Right kidney (tissue), 1 donor: ENCODE results near the gene LINC00237.

Experiments used
- DNase-seq: peaks from one replicate; pipeline ENCODE4 v3.0.0-alpha.2; 2016

LINC00237 gene

GRCh38 chr20:21096321-21097043 lies 9.7 kb downstream of the LINC00237 start:
- no peak for DNase-seq

- DNase-seq: no peak
Observed at GRCh38 chr20:21092806-21093205, 13.4 kb downstream of the LINC00237 start.

DNA sequence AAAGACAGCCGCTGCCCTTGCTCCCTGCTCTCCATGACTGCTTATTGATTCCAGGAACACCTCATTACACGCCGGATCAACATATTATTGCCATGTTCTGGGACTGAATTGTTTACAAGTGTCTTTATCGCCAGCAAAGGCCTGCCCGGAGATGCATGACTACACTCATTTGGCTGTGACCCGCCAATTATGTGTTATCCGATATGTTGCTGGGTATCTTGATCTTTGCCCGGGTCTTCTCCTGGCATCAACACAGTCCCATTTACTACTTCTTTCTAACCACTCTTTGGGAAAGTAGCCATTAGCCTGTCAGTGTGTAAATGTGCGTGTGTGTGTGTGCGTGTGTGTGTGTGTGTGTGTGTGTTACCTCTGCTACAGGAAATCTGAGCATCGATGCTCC lies 15.4 kb downstream of the LINC00237 start:
- peak; percentile 18 for DNase-seq

DNA sequence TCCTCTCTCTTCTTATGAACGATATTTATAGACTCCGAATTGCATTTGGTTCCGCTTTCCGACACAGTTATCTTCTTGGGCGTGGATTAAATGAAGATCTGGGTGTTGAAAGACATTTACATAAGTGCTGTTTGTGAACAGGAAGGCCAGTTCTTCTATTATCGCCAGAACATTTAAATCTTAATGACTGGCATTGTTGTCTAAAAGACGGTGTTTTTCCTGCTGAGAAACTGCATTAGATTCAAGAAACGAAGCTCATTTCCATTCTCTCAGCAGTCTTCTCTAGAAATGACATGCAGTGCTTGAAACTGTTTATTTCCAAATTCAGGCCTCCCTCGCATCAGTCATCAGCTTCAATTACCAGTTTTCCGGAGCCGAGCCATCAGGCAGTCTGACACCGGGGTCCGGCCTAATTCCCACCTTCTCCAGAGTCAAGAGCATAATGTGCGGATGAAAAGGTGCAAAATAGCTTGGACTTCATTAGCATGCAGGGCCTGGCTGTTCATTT lies 16.0 kb downstream of the LINC00237 start:
- no peak for DNase-seq

DNA sequence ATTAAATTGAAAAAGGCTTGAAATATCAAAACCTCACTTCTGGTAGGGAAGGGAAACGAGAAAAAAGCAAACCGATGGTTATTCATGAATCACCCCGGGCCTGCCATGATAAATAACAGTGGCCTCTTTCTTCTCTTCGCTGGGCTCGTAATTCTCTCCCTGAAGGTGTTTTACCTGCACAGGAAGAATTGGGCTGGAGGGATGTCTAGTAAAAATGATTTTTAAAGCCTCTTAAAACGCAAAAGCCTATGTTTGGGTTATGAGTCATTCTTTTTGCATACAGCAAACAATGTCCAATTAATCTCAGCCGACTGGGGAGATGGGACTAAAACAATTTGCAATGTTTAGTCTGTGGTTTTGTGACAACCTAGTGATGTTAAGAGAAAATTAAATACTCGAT lies 16.8 kb downstream of the LINC00237 start:
- no peak for DNase-seq

GRCh38 chr20:21087862-21088540 lies 18.2 kb downstream of the LINC00237 start:
- DNase-seq: no peak

DNA sequence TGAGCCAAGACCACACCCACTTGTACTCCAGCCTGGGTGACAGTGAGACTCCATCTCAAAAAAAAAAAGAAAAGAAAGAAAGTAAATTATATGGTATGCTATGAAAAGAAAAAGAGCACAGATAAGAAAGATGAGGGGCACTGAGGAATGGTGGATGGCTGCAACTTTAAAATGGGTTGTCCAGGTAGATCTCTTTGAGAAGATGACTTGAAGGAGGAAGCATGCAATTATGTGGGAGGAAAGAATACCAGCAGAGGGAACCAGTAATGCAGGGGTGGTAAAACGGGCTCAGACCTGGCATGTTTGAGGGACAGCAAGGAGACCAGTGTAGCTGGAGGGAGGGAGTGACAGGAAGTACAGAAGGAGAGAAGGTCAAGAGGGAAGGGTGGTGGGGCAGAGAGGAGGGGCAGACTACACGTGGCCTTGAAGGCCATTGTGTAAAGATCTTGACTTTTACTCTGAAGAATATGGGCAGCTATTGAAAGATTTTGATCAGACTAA lies 22.3 kb downstream of the LINC00237 start:
- no peak for DNase-seq

- DNase-seq: no peak
Observed at GRCh38 chr20:21082584-21082983, 23.6 kb downstream of the LINC00237 start.

- no peak for DNase-seq
Observed at GRCh38 chr20:21077809-21078345, 28.3 kb downstream of the LINC00237 start.

DNA sequence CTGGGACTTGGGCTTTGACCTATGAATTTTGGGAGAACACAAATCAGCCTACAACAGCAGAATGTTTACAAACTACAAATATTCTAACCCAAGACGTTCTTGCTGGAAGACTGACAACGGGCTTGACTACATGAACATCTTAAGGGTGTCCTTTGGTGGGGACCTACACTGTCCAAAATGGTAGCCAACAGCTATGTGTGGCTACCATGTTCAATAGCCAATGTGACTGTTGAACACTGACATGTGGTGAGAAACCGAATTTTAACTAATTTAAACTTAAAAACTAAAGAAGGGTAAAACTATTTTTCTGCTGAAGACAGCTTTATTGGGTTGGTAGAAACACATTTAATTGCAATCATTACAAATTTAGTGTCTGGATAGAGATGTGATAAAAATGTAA lies 30.1 kb downstream of the LINC00237 start:
- no peak for DNase-seq

- DNase-seq: no peak
Observed at GRCh38 chr20:21075471-21075870, 30.7 kb downstream of the LINC00237 start.

DNA sequence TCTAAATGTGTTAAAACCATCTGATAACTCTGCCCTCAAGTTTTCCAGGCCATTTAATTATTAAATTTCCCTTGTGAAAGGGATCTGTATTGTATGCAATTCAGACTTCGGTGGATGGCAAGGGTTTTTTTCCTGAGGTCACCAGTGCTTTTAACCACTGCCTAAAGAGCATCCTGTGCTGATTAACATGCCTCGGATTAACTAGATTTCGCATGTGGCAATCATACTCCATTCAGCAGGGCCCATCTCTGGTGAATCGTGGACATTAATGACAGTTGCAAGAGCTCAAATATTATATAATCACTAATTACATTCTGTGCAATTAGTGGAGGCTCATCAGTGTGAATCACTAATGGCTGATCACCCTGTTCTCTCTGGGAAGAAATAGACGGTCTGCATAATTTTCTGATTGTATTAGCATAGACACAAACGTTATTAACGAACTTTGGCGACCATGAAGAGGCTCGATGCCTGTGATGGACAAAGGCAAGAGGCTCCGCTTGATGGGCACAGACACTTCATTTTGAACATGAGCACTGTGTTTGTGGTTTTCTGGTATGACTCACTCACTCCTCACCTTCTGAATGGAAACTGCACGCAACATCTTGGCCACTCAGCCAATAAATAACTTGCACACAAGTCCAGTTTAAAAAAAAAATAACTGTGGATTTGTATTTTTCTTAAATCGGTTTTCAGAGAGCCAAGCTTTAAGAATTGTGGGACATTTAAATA lies 31.4 kb downstream of the LINC00237 start:
- DNase-seq: no peak

DNA sequence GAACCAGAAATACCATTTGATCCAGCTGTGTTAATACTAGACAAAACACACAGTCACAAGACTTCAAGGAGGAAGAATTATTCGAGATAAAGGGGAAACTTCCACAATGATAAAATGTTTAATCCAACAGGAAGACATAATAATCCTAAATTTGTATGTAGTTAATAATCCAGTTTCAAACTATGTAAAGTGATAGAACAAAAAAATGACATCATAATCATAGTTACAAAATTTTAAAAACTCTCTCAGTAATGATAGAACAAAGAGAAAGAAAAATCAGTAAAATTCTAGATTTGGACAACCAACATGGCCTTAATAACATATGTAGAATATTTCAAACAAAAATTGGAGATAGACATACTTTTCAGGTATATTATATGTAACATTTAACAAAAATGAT lies 38.9 kb downstream of the LINC00237 start:
- no peak for DNase-seq

DNA sequence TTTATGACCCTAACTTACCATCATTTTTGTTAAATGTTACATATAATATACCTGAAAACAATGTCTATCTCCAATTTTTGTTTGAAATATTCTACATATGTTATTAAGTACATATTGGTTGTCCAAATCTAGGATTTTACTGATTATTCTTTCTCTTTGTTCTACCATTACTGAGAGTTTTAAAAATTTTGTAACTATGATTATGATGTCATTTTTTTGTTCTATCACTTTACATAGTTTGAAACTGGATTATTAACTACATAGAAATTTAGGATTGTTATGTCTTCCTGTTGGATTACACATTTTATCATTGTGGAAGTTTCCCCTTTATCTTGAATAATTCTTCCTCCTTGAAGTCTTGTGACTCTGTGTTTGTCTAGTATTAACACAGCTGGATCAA lies 41.2 kb downstream of the LINC00237 start:
- no peak for DNase-seq

- DNase-seq: no peak
Observed at GRCh38 chr20:21063276-21063675, 42.9 kb downstream of the LINC00237 start.

DNA sequence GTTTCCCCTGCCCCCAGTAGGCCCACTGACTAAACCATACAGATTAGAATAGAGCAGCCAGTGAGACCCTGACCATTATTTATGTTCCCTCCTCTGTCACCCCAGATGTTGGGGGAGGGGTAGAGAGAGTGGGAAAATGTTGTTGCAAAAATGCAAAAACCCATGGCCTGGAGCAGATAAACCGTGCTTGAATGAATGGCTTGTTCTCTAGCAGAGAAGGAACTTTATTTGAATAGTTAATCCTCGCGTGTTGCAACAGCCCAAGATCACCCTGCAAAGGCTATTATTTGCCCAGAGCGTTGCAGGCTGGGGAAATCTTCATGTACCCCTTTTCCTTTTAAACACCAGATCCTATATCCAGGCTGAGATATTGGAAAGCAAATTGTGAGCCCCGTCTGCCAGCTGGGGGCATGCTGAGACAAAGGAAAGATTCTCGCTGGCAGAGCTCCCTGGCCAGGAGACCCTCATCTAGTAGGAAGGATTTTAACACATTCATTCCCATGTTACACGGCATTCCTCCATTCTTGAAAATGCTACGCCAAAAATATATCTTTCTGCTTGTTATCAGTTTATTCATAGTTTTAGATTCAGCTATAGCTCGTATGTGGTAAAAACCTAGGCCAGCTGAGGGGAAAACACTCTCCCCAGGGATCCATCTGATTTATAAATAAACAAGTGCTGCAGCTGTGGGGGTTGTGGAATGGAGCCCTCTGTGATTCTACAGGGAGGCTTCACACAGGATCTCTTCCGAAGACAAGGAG lies 53.0 kb downstream of the LINC00237 start:
- DNase-seq: peak; percentile 31

DNA sequence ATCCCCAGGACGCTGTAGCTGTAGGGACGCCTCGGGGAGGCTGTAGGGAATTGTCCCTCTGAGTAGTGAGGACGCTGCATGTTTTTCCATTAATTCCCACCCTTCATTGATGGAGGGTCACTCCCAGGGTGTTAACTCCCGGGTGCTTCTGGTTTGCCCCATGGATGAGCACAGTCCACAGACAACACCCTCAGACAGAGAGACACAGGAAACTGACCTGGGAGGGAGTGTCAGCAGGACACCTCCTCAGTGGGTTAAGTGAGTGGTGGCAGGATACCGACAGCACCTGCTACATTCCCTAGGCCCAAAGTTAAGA lies 53.5 kb downstream of the LINC00237 start:
- no peak for DNase-seq

- DNase-seq: no peak
Observed at GRCh38 chr20:21052241-21052640, 53.9 kb downstream of the LINC00237 start.

- DNase-seq: no peak
Observed at GRCh38 chr20:21050710-21051109, 55.4 kb downstream of the LINC00237 start.

GRCh38 chr20:21049305-21049828 lies 56.8 kb downstream of the LINC00237 start:
- no peak for DNase-seq

GRCh38 chr20:21048841-21049273 lies 57.3 kb downstream of the LINC00237 start:
- no peak for DNase-seq

DNA sequence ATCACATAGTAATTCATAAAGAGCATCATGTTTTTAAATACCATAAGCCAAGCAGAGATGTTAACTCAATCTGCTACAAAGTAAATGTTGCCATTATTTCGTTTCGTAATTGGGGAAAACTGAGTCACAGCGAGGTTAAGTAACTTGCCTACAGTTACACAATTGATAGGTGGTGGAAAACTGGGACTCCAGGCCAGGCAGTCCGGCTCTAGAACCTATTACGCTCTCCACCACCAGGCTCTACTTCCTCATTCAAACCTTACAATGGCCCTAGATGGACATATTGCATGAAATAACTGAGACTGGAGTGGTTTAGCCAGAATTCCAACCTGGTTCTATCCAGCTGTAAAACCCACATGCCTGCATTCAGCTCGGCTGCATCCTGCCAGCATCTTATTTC lies 58.2 kb downstream of the LINC00237 start:
- DNase-seq: no peak
